Glutamatergic neuron (in vitro differentiated cells): ENCODE results near the gene PCDHGA1. TPM values are rescaled to one million over a fixed set of nuclear protein-coding genes. Genes with fewer than 3 reads are reported as not detected.

Source experiments
- DNase-seq: peaks from one replicate; pipeline ENCODE4 v3.0.0; 2022
- H3K27ac Mint-ChIP-seq: one replicate; pipeline ENCODE4 v1.8.0; 2020; ENCODE audit warnings: mild to moderate bottlenecking, mixed read lengths, inconsistent platforms; ENCODE audit not compliant: unreplicated experiment
- H3K27me3 Mint-ChIP-seq: one replicate; pipeline ENCODE4 v1.8.0; 2020; ENCODE audit warnings: mild to moderate bottlenecking, moderate library complexity, mixed read lengths, inconsistent platforms; ENCODE audit not compliant: unreplicated experiment
- H3K36me3 Mint-ChIP-seq: one replicate; pipeline ENCODE4 v1.8.0; 2020; ENCODE audit warnings: mild to moderate bottlenecking, mixed read lengths, inconsistent platforms; ENCODE audit not compliant: unreplicated experiment
- H3K4me1 Mint-ChIP-seq: one replicate; pipeline ENCODE4 v1.8.0; 2020; ENCODE audit warnings: mild to moderate bottlenecking, low read depth, mixed read lengths, inconsistent platforms; ENCODE audit not compliant: unreplicated experiment
- H3K4me3 Mint-ChIP-seq: one replicate; pipeline ENCODE4 v1.8.0; 2020; ENCODE audit warnings: mild to moderate bottlenecking, mixed read lengths, inconsistent platforms; ENCODE audit not compliant: unreplicated experiment
- H3K9me3 Mint-ChIP-seq: one replicate; pipeline ENCODE4 v1.8.0; 2020; ENCODE audit warnings: mild to moderate bottlenecking, moderate library complexity, mixed read lengths, inconsistent platforms; ENCODE audit not compliant: unreplicated experiment
- CTCF ChIP-seq: fragments of 200-600 bp; sonication (generic); IDR thresholded peaks from one replicate; pipeline ENCODE4 v1.5.0; 2021; ENCODE audit not compliant: partially characterized antibody, unreplicated experiment
- total RNA-seq: library from RNA; stranded (reverse); fragmentation: NEBNext Ultra II Directional; extraction: Animal tissue kit (Norgen Biotek cat#: 25700); gene quantifications from one replicate; pipeline ENCODE4 v1.2.1, GENCODE V29; 2021; ENCODE audit not compliant: unreplicated experiment

PCDHGA1 gene
- total RNA-seq, 1 donor from 2014 or later: 4.6 TPM

- Mint-ChIP-seq H3K9me3 (peaks cover 21% of the 10 kb centered on the region), H3K27ac (no peak within 1 kb of the TSS), H3K4me1 (no peaks in the 10 kb centered on the region), H3K36me3 (peaks cover 59% of the 10 kb centered on the region), H3K27me3 (peaks cover 7% of the 10 kb centered on the region), H3K4me3 (peak within 1 kb of the TSS; percentile 69)
- no peak for TF ChIP-seq CTCF
- peak; percentile 39 for DNase-seq
These were observed 19.8 kb downstream of the PCDHGA1 start, which contains the start of gene PCDHGB1 for GRCh38 chr5:141349917-141350619. Gene PCDHGB1 (plus strand): TSS chr5:141350099. CDS start chr5:141350261, 162 bp downstream.

- H3K27me3 Mint-ChIP-seq: peaks cover 10% of the 10 kb centered on the region
- no peak for TF ChIP-seq CTCF
- H3K4me3 Mint-ChIP-seq: no peak overlapping the region
- no peaks in the 10 kb centered on the region for H3K4me1 Mint-ChIP-seq
- H3K36me3 Mint-ChIP-seq: peaks cover 62% of the 10 kb centered on the region
- H3K27ac Mint-ChIP-seq: no peak overlapping the region
- no peak for DNase-seq
- peaks cover 26% of the 10 kb centered on the region for H3K9me3 Mint-ChIP-seq
These were observed 21.3 kb downstream of the PCDHGA1 start for GRCh38 chr5:141351591-141351990.

- DNase-seq: no peak
- Mint-ChIP-seq H3K4me1 (no peaks in the 10 kb centered on the region), H3K4me3 (no peak within 1 kb of the TSS), H3K9me3 (peaks cover 25% of the 10 kb centered on the region), H3K36me3 (peaks cover 50% of the 10 kb centered on the region), H3K27ac (no peak within 1 kb of the TSS), H3K27me3 (peaks cover 12% of the 10 kb centered on the region)
- TF ChIP-seq CTCF: peak; percentile 60
These were observed 24.7 kb downstream of the PCDHGA1 start, which contains the start of gene PCDHGA4 for GRCh38 chr5:141354900-141355469. Gene PCDHGA4 (plus strand): TSS chr5:141355021. CDS start chr5:141355108, 87 bp downstream.

GRCh38 chr5:141355641-141356040 is 25.3 kb downstream of the PCDHGA1 start:
- Mint-ChIP-seq H3K36me3 (peaks cover 52% of the 10 kb centered on the region), H3K9me3 (peaks cover 27% of the 10 kb centered on the region), H3K4me3 (no peak overlapping the region), H3K4me1 (no peaks in the 10 kb centered on the region), H3K27me3 (peaks cover 14% of the 10 kb centered on the region), H3K27ac (no peak overlapping the region)
- no peak for TF ChIP-seq CTCF
- no peak for DNase-seq

GRCh38 chr5:141356133-141356532 is 25.8 kb downstream of the PCDHGA1 start:
- TF ChIP-seq CTCF: no peak
- no peak overlapping the region for H3K27ac Mint-ChIP-seq
- H3K4me3 Mint-ChIP-seq: no peak overlapping the region
- H3K4me1 Mint-ChIP-seq: no peaks in the 10 kb centered on the region
- H3K9me3 Mint-ChIP-seq: peaks cover 32% of the 10 kb centered on the region
- H3K36me3 Mint-ChIP-seq: peaks cover 56% of the 10 kb centered on the region
- no peak for DNase-seq
- H3K27me3 Mint-ChIP-seq: peaks cover 17% of the 10 kb centered on the region
